Vagina (tissue), 2 donors: ENCODE data around the gene PDIA5. TPM values are rescaled to one million over a fixed set of nuclear protein-coding genes. Genes with fewer than 3 reads are reported as not detected.

Experiments used
- DNase-seq, 2 donors: peaks; one replicate each; pipeline ENCODE4 v3.0.0-alpha.2; 2017; ENCODE audit errors: extremely low spot score in 2 of 2
- H3K27ac ChIP-seq: fragments of 200-600 bp; sonication (generic); one replicate; pipeline ENCODE4 v1.5.1; 2019
- H3K27me3 ChIP-seq: fragments of 200-600 bp; sonication (generic); one replicate; pipeline ENCODE4 v1.5.1; 2019
- H3K36me3 ChIP-seq, 2 donors: fragments of 200-600 bp; sonication (generic); one replicate each; pipeline ENCODE4 v1.5.1; 2017 to 2019
- H3K4me1 ChIP-seq: fragments of 200-600 bp; sonication (generic); one replicate; pipeline ENCODE4 v1.5.1; 2019
- H3K4me3 ChIP-seq, 2 donors: fragments of 200-600 bp; sonication (generic); 1 replicate in 1 of 2; 2 replicates in 1 of 2; pipeline ENCODE4 v1.5.1; 2016 to 2019
- H3K9me3 ChIP-seq: fragments of 200-600 bp; sonication (generic); one replicate; pipeline ENCODE4 v1.5.1; 2019
- POLR2A ChIP-seq, 2 donors: fragments of 450-650 bp; IDR thresholded peaks; one replicate each; pipeline ENCODE4 v1.6.1; 2017; ENCODE audit warnings: antibody characterized with exemption in 2 of 2, mild to moderate bottlenecking in 2 of 2, moderate library complexity in 2 of 2
- POLR2AphosphoS5 ChIP-seq, 2 donors: sonication (generic); formaldehyde crosslinking; IDR thresholded peaks; one replicate each; pipeline ENCODE4 v1.9.0; 2017; ENCODE audit warnings: antibody characterized with exemption in 2 of 2, mild to moderate bottlenecking in 2 of 2, low read depth in 1 of 2; ENCODE audit not compliant: insufficient read depth in 1 of 2
- intact Hi-C: fragments of 100-400 bp; cut with DNase I; formaldehyde crosslinking; loops from one replicate; pipeline ENCODE4 v1.15.1; 2023
- total RNA-seq: library from RNA; depleted of rRNA; stranded (reverse); fragments of >200 nt; gene quantifications from one replicate; pipeline ENCODE4 v1.2.3, GENCODE V29; 2016
- TF ChIP-seq, protein P1 (sequence below), 3 experiments: fragments of 450-650 bp in 2 of 3; fragments of 200-600 bp in 1 of 3; sonication (generic) in 1 of 3; IDR thresholded peaks; one replicate each; pipeline ENCODE4 v1.5.1; 2017 to 2019; ENCODE audit warnings: antibody characterized with exemption in 3 of 3, mild to moderate bottlenecking in 2 of 3, moderate library complexity in 2 of 3

The PDIA5 gene
- total RNA-seq, 1 donor from 2014 or later: 18.9 TPM

- Histone ChIP-seq H3K36me3 (no peaks in the 10 kb centered on the region), H3K4me3 (no peak overlapping the region), H3K4me1 (no peaks in the 10 kb centered on the region), H3K9me3 (no peaks in the 10 kb centered on the region), H3K27ac (no peak overlapping the region), H3K27me3 (no peaks in the 10 kb centered on the region)
- intact Hi-C loops: no loop called here
- TF ChIP-seq POLR2AphosphoS5 (IDR thresholded peaks at IDR 0.05; ENCODE audit: insufficient read depth in 1 of 2, low read depth in 1 of 2) (no peak), POLR2A (IDR thresholded peaks at IDR 0.05) (no peak)
- TF ChIP-seq, protein P1, sequence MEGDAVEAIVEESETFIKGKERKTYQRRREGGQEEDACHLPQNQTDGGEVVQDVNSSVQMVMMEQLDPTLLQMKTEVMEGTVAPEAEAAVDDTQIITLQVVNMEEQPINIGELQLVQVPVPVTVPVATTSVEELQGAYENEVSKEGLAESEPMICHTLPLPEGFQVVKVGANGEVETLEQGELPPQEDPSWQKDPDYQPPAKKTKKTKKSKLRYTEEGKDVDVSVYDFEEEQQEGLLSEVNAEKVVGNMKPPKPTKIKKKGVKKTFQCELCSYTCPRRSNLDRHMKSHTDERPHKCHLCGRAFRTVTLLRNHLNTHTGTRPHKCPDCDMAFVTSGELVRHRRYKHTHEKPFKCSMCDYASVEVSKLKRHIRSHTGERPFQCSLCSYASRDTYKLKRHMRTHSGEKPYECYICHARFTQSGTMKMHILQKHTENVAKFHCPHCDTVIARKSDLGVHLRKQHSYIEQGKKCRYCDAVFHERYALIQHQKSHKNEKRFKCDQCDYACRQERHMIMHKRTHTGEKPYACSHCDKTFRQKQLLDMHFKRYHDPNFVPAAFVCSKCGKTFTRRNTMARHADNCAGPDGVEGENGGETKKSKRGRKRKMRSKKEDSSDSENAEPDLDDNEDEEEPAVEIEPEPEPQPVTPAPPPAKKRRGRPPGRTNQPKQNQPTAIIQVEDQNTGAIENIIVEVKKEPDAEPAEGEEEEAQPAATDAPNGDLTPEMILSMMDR (IDR thresholded peaks at IDR 0.05): no peak
- DNase-seq: no peak
Observed at GRCh38 chr3:123054109-123054778, 12.6 kb upstream of the PDIA5 start.

GRCh38 chr3:123054931-123055330, 11.9 kb upstream of the PDIA5 start:
- Histone ChIP-seq H3K9me3 (no peaks in the 10 kb centered on the region), H3K27me3 (no peaks in the 10 kb centered on the region), H3K36me3 (no peaks in the 10 kb centered on the region), H3K4me3 (no peak overlapping the region), H3K4me1 (no peaks in the 10 kb centered on the region), H3K27ac (no peak overlapping the region)
- TF ChIP-seq POLR2AphosphoS5 (IDR thresholded peaks at IDR 0.05; ENCODE audit: insufficient read depth in 1 of 2, low read depth in 1 of 2) (no peak), POLR2A (IDR thresholded peaks at IDR 0.05) (no peak)
- TF ChIP-seq, protein P1 (IDR thresholded peaks at IDR 0.05): no peak
- intact Hi-C loops: no loop called here
- DNase-seq: no peak

DNA sequence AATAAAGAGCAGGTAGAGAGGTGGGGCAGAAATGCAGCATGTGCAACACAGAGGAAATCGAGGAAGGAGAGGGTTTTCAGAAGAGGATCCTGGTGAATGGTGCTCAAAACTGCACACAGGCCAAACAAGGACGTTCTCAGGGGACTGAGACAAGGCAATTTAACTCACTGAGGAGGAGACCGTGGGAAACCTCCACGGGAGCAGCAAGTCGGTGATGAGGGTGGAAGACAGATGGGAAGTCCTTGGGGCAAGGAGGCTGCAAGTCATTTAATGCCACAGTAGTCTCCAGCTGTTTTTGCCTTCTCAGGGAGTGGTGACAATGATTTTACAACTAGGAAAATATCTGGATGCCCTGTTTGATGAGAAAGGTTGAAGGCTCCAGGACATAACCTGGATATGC, 11.5 kb upstream of the PDIA5 start:
- no peaks in the 10 kb centered on the region for H3K9me3 ChIP-seq
- no peaks in the 10 kb centered on the region for H3K27me3 ChIP-seq
- intact Hi-C loops: no loop called here
- no peak overlapping the region for H3K4me3 ChIP-seq
- H3K27ac ChIP-seq: no peak overlapping the region
- H3K4me1 ChIP-seq: no peaks in the 10 kb centered on the region
- TF ChIP-seq POLR2AphosphoS5 (IDR thresholded peaks at IDR 0.05; ENCODE audit: insufficient read depth in 1 of 2, low read depth in 1 of 2): no peak
- TF ChIP-seq, protein P1 (IDR thresholded peaks at IDR 0.05): no peak
- TF ChIP-seq POLR2A (IDR thresholded peaks at IDR 0.05): no peak
- no peaks in the 10 kb centered on the region for H3K36me3 ChIP-seq
- DNase-seq: no peak

GRCh38 chr3:123058505-123058904, 8.3 kb upstream of the PDIA5 start:
- no peak overlapping the region for H3K27ac ChIP-seq
- no peak overlapping the region for H3K4me3 ChIP-seq
- no peaks in the 10 kb centered on the region for H3K36me3 ChIP-seq
- no peaks in the 10 kb centered on the region for H3K4me1 ChIP-seq
- TF ChIP-seq, protein P1 (IDR thresholded peaks at IDR 0.05): no peak
- no peak for TF ChIP-seq POLR2AphosphoS5 (IDR thresholded peaks at IDR 0.05; ENCODE audit: insufficient read depth in 1 of 2, low read depth in 1 of 2)
- no peak for TF ChIP-seq POLR2A (IDR thresholded peaks at IDR 0.05)
- no peaks in the 10 kb centered on the region for H3K9me3 ChIP-seq
- intact Hi-C loops: no loop called here
- no peak for DNase-seq
- H3K27me3 ChIP-seq: no peaks in the 10 kb centered on the region

DNA sequence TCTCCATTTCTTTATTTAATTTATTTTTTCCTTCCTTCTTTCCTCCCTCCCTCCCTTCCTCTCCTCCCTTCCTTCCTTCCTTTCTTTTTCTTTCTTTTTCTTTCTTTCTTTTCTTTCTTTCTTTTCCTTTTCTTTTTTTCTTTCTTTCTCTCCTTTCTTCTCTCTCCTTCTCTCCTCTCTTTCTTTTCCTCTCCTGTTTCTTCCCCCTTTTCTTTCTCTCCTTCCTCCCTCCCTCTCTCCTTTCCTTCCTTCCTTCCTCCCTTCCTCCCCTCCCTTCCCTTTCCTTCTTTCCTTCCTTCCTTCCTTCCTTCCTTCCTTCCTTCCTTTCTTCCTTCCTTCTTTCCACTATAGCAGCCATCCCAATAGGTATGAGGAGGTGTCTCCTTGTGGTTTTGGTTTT, 6.8 kb upstream of the PDIA5 start:
- Histone ChIP-seq H3K27ac (no peak overlapping the region), H3K4me3 (no peak overlapping the region), H3K36me3 (no peaks in the 10 kb centered on the region), H3K27me3 (no peaks in the 10 kb centered on the region), H3K4me1 (no peaks in the 10 kb centered on the region), H3K9me3 (no peaks in the 10 kb centered on the region)
- no peak for DNase-seq
- no peak for TF ChIP-seq POLR2A (IDR thresholded peaks at IDR 0.05)
- TF ChIP-seq POLR2AphosphoS5 (IDR thresholded peaks at IDR 0.05; ENCODE audit: insufficient read depth in 1 of 2, low read depth in 1 of 2): no peak
- TF ChIP-seq, protein P1 (IDR thresholded peaks at IDR 0.05): no peak
- intact Hi-C loops: no loop called here
